Activated T-helper 9 cell treated with anti-CD3 and anti-CD28 coated beads, Interleukin-2, amount 50 U/mL, for 16 hours (primary cell): Measurements from ENCODE around the gene SPANXN2.
"Not testable (repeated sequence)": the region's sequence is repeated elsewhere in the genome, so short reads cannot be mapped to it uniquely, and the experiment has no call there.

Source experiments
- DNase-seq: peaks from one replicate; pipeline ENCODE4 v3.0.0-alpha.2; 2020; ENCODE audit warnings: low read depth

Gene SPANXN2, protein sequence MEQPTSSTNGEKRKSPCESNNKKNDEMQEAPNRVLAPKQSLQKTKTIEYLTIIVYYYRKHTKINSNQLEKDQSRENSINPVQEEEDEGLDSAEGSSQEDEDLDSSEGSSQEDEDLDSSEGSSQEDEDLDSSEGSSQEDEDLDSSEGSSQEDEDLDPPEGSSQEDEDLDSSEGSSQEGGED

DNA sequence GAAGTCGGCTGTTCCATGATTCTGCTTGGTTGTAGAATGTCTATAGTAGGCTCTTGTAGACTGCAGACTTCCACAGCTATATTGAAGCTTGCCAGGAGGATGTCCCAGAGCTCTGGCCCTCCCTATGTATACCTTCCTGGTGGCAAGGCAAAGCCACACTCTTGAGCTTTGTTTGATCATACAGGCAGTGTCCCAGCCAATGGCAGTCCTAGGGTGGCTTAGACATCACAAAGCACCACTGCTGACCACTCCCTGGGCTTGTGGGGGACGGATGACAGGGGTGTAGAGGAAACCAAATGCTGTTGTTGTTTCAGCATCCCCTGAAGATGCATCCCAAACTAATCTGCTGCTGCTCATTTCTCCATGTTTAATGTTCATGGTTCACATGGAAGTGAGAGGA, at the start of gene SPANXN2:
SPANXN2 (minus strand) TSS at position 101 of the 400 bp plus-strand sequence; CDS start at position 17, 84 bp downstream.
- DNase-seq: not testable (repeated sequence)

DNA sequence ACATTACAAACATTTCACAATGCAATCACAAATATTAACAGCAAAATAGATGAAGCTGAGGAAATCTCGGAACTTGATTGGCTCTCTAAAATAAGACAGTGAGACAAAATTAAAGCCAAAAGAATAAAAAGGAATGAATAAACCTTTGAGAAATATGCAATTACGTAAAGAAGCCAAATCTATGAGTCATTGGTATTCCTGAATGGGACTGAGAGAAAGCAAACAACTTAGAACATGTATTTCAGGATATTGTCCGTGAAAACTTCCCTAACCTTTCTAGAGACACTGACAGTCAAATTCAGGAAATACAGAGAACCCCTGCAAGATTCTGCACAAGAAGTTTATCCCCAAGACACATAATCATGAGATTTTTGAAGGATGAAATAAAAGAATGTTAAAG, 48.4 kb upstream of the SPANXN2 start:
- no peak for DNase-seq

DNA sequence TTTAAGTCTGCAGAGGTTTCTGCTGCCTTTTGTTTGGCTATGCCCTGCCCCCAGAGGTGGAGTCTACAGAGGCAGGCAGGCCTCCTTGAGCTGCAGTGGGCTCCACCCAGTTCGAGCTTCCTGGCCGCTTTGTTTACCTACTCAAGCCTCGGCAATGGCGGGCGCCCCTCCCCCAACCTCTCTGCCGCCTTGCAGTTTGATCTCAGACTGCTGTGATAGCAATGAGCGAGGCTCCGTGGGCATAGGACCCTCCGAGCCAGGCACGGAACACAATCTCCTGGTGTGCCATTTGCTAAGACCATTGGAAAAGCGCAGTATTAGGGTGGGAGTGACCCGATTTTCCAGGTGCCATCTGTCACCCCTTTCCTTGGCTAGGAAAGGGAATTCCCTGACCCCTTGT, 47.2 kb upstream of the SPANXN2 start:
- DNase-seq: not testable (repeated sequence)

GRCh38 chrX:143757887-143758286, 37.3 kb upstream of the SPANXN2 start:
- DNase-seq: no peak

DNA sequence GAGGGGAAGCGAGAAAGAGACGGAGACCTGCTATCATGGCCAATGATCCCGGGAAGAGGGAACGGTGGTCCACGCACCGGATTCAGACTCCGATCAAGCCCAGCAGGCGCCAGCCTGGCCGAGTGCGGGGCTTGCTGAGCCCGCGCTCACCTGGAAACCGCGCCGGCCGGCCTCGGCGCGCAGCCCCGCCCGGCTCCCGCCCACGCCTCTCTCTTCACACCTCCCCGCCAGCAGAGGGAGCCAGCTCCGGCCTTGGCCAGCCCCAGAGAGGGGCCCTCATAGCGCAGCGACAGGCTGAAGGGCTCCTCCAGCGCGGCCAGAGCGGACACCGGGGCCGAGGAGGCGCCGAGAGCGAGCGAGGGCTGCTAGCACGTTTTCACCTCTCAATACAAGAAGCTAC, 36.8 kb upstream of the SPANXN2 start:
- no peak for DNase-seq

DNA sequence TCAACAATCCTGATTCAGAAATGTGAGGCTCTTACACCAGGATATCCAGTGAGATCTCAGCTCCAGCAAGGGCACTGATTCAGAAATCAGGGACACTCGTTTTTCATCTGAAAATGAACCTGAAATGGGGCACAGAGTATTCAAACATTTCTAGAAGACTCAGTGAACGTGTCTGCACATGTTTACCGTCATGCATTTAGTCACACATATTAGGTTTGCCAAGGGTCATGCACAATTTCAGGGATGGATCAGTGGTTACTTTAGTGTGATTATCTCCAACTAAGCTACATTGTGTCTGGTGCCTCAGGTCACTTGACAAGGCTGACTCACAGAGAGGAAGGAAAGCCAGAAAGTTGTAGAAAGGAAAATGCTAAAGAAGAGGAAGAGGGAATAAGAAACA, 33.6 kb upstream of the SPANXN2 start:
- DNase-seq: no peak

DNA sequence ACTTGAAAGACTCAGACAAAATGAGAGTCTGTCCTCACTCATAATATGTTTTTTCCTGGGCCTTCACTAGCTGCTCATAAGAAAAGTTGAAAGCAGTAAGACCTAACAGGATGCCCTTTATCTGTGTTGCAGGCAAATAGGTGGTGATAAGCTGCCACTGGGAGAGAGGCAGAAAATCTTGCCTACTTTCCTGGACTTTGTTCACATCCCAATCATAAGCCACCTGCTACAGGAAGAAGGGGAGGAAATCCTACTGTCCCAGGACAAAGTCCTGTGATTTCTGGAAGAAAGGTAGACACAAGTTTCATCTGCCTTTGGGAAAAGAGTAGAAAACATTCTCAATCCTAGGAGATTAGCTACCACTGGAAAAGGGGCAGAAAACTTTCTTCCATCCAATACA, 13.3 kb upstream of the SPANXN2 start:
- no peak for DNase-seq

DNA sequence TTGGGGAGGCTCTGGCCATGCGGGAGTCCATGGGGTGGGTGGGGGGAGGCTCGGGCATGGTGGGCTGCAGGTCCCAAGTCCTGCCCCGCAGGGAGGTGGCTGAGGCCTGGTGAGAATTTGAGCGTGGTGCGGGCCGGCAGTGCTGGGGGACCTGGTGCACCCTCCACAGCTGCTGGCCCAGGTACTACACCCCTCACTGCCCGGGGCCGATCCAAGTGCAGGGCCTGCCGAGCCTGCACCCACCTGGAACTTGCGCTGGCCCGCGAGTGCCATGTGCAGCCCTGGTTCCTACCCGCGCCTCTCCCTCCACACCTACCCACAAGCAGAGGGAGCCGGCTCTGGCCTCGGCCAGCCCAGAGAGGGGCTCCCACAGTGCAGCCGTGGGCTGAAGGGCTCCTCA, 5.7 kb upstream of the SPANXN2 start:
- DNase-seq: no peak

GRCh38 chrX:143701460-143701859, 19.1 kb downstream of the SPANXN2 start:
- DNase-seq: no peak

GRCh38 chrX:143694885-143695284, 25.7 kb downstream of the SPANXN2 start:
- DNase-seq: no peak

DNA sequence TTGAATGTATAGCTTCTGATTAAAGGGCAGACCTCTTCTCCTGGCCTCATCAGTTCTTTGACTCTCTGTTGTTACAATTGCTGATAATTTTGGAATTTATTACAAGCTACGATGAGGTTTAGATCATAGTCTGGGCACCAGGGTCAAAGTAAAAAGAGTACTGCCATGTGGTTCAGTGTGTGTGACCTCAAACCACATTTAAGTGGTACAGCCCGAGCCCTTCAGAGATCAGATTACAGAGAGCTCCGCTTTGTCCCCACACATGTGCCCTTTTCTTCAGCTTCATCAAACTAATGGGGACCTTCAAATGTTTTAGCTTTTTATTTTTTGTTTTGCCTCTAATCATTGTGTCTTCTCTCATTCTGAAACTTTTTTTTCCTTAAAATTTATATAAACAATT, 37.1 kb downstream of the SPANXN2 start:
- no peak for DNase-seq

- no peak for DNase-seq
Observed at GRCh38 chrX:143674926-143675325, 45.6 kb downstream of the SPANXN2 start.

DNA sequence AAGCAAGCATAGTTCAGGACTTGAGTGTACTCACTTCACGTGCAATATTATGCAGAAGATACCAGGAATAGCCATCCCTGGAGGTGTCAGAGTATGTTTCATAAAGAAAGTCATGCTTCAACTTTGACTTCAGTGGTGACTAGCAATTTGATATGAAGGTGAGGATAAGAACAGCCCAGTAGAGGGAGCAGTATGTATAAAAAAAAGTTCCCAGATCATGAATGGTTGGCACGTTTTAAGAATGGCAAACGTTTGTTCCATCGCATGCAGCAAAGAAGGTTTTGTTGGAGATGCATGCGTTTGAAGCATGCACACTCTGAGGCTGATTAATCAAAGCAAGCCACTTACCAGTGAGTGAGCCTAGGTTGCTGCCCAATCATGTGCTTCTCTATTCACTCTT, 51.2 kb downstream of the SPANXN2 start:
- DNase-seq: no peak

- no peak for DNase-seq
Observed at GRCh38 chrX:143664302-143664701, 56.2 kb downstream of the SPANXN2 start.

- DNase-seq: no peak
Observed at GRCh38 chrX:143663755-143664154, 56.8 kb downstream of the SPANXN2 start.
